Stomach (tissue), 4 donors: ENCODE measurements around the gene OSBPL1A.

Experiments used
- EP300 ChIP-seq: sonication (generic); formaldehyde crosslinking; IDR thresholded peaks from one replicate; pipeline ENCODE4 v1.6.1; 2017; ENCODE audit warnings: antibody characterized with exemption
- POLR2A ChIP-seq, 4 donors: fragments of 450-650 bp; IDR thresholded peaks; one replicate each; pipeline ENCODE4 v1.6.1; 2016; ENCODE audit warnings: antibody characterized with exemption in 4 of 4, control low read depth in 2 of 4, mild to moderate bottlenecking in 1 of 4, moderate library complexity in 1 of 4
- POLR2AphosphoS5 ChIP-seq, 3 donors: sonication (generic); formaldehyde crosslinking; IDR thresholded peaks; one replicate each; pipeline ENCODE4 v1.6.1; 2016; ENCODE audit warnings: antibody characterized with exemption in 3 of 3
- TF ChIP-seq, protein P1 (sequence below), 7 experiments: fragments of 450-650 bp in 4 of 7; fragments of 200-600 bp in 3 of 7; sonication (generic) in 3 of 7; IDR thresholded peaks; one replicate each; pipeline ENCODE4 v1.5.1; 2016 to 2019; ENCODE audit warnings: antibody characterized with exemption in 7 of 7, control low read depth in 2 of 7, mild to moderate bottlenecking in 1 of 7

DNA sequence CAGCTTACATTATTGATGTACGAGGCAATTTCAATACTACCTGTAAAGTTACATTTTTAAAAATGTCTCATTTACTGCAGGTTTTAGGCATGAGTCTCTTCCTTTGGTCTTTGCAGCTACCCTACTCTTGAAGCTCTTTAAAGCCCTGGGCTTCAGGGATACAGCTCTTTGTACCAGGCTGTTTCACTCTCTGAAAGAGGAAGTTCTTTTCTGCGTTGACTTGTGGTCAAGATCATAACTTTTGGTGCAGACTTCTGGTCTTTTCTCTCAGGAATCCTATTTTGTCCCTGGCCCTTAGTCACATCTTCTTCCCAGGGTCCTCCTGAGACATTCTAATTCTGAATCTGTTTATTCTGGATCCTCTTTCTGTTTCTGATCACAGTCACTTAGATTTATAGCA, 46.2 kb upstream of the OSBPL1A start:
- TF ChIP-seq, protein P1, sequence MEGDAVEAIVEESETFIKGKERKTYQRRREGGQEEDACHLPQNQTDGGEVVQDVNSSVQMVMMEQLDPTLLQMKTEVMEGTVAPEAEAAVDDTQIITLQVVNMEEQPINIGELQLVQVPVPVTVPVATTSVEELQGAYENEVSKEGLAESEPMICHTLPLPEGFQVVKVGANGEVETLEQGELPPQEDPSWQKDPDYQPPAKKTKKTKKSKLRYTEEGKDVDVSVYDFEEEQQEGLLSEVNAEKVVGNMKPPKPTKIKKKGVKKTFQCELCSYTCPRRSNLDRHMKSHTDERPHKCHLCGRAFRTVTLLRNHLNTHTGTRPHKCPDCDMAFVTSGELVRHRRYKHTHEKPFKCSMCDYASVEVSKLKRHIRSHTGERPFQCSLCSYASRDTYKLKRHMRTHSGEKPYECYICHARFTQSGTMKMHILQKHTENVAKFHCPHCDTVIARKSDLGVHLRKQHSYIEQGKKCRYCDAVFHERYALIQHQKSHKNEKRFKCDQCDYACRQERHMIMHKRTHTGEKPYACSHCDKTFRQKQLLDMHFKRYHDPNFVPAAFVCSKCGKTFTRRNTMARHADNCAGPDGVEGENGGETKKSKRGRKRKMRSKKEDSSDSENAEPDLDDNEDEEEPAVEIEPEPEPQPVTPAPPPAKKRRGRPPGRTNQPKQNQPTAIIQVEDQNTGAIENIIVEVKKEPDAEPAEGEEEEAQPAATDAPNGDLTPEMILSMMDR (IDR thresholded peaks at IDR 0.05): no peak
- no peak for TF ChIP-seq EP300
- no peak for TF ChIP-seq POLR2A (IDR thresholded peaks at IDR 0.05)
- TF ChIP-seq POLR2AphosphoS5 (IDR thresholded peaks at IDR 0.05): no peak
